GM12878 (cell line): Measurements from ENCODE around the gene RARG. TPM values are rescaled to one million over a fixed set of nuclear protein-coding genes. Genes with fewer than 3 reads are reported as not detected.

Source experiments
- ATF7 ChIP-seq: fragments of 450-650 bp; IDR thresholded peaks from 2 replicates; pipeline ENCODE4 v1.6.1; 2016; ENCODE audit warnings: low read depth, mild to moderate bottlenecking
- BACH1 ChIP-seq: fragments of 450-650 bp; IDR thresholded peaks from 2 replicates; pipeline ENCODE4 v1.6.1; 2017; ENCODE audit warnings: mild to moderate bottlenecking, borderline replicate concordance
- CHD2 ChIP-seq: IDR thresholded peaks from 2 replicates; pipeline ENCODE4 v1.6.1; 2011; ENCODE audit warnings: low read depth, low read length, improper control_type of control experiment, borderline replicate concordance
- ETV6 ChIP-seq, 2 experiments: fragments of 450-650 bp in 1 of 2; IDR thresholded peaks in 1 of 2; conservative IDR thresholded peaks in 1 of 2; 2 replicates each; pipeline ENCODE4 v1.6.1; 2014; ENCODE audit warnings: antibody characterized with exemption in 1 of 2, borderline replicate concordance in 1 of 2, low read depth in 1 of 2, mild to moderate bottlenecking in 1 of 2, moderate library complexity in 1 of 2
- FOXK2 ChIP-seq: fragments of 450-650 bp; IDR thresholded peaks from 2 replicates; pipeline ENCODE4 v1.6.1; 2017; ENCODE audit warnings: mild to moderate bottlenecking, moderate library complexity
- HDAC6 ChIP-seq: fragments of 200-600 bp; sonication (generic); IDR thresholded peaks from one replicate; pipeline ENCODE4 v1.8.0; 2017; ENCODE audit warnings: antibody characterized with exemption; ENCODE audit not compliant: unreplicated experiment
- KAT2A ChIP-seq: conservative IDR thresholded peaks from 2 replicates; pipeline ENCODE4 v1.6.1; 2011; ENCODE audit warnings: low read depth, low read length; ENCODE audit not compliant: control insufficient read depth
- MTA2 ChIP-seq: fragments of 450-650 bp; IDR thresholded peaks from 2 replicates; pipeline ENCODE4 v1.6.1; 2016; ENCODE audit warnings: low read depth, mild to moderate bottlenecking, moderate library complexity
- MYC ChIP-seq: IDR thresholded peaks from 2 replicates; pipeline ENCODE4 v1.6.1; 2011; ENCODE audit warnings: mild to moderate bottlenecking, low read length, moderate library complexity, inconsistent platforms; ENCODE audit not compliant: insufficient read depth, insufficient replicate concordance, insufficient read length, severe bottlenecking
- NBN ChIP-seq: fragments of 450-650 bp; IDR thresholded peaks from 2 replicates; pipeline ENCODE4 v1.6.1; 2016
- NFIC ChIP-seq: IDR thresholded peaks from 2 replicates; pipeline ENCODE4 v1.6.1; 2012; ENCODE audit warnings: low read depth, mild to moderate bottlenecking, inconsistent platforms, low read length, moderate library complexity
- NFXL1 ChIP-seq: fragments of 450-650 bp; IDR thresholded peaks from 2 replicates; pipeline ENCODE4 v1.6.1; 2017; ENCODE audit warnings: antibody characterized with exemption, mild to moderate bottlenecking, borderline replicate concordance
- NFYA ChIP-seq: IDR thresholded peaks from 2 replicates; pipeline ENCODE4 v1.6.1; 2011; ENCODE audit warnings: low read depth, mild to moderate bottlenecking, low read length, improper control_type of control experiment, borderline replicate concordance
- NR2F1 ChIP-seq: fragments of 450-650 bp; conservative IDR thresholded peaks from 2 replicates; pipeline ENCODE4 v1.6.1; 2017; ENCODE audit warnings: mild to moderate bottlenecking
- NRF1 ChIP-seq: conservative IDR thresholded peaks from 2 replicates; pipeline ENCODE4 v1.6.1; 2011; ENCODE audit warnings: mild to moderate bottlenecking, low read depth, low read length, improper control_type of control experiment
- PML ChIP-seq: IDR thresholded peaks from 2 replicates; pipeline ENCODE4 v1.6.1; 2012; ENCODE audit warnings: low read length, inconsistent platforms
- RB1 ChIP-seq: fragments of 450-650 bp; formaldehyde crosslinking; IDR thresholded peaks from 2 replicates; pipeline ENCODE4 v1.6.1; 2017; ENCODE audit warnings: mild to moderate bottlenecking, borderline replicate concordance
- RBBP5 ChIP-seq: fragments of 200-600 bp; sonication (generic); conservative IDR thresholded peaks from 2 replicates; pipeline ENCODE4 v1.6.1; 2016
- SIX5 ChIP-seq: IDR thresholded peaks from 2 replicates; pipeline ENCODE4 v1.6.1; 2011; ENCODE audit warnings: mild to moderate bottlenecking, low read depth, low read length, moderate library complexity; ENCODE audit not compliant: severe bottlenecking
- SMAD1 ChIP-seq: fragments of 450-650 bp; IDR thresholded peaks from 2 replicates; pipeline ENCODE4 v1.6.1; 2018; ENCODE audit warnings: mild to moderate bottlenecking, low read depth; ENCODE audit not compliant: partially characterized antibody
- SMC3 ChIP-seq: IDR thresholded peaks from 2 replicates; pipeline ENCODE4 v1.6.1; 2011; ENCODE audit warnings: low read length, improper control_type of control experiment, borderline replicate concordance
- SP1 ChIP-seq: IDR thresholded peaks from one replicate; pipeline ENCODE4 v1.6.1; 2011; ENCODE audit warnings: low read depth, low read length
- SPI1 ChIP-seq: IDR thresholded peaks from 2 replicates; pipeline ENCODE4 v1.6.1; 2011; ENCODE audit warnings: low read depth, mild to moderate bottlenecking, low read length, moderate library complexity, borderline replicate concordance; ENCODE audit not compliant: insufficient read depth
- STAT1 ChIP-seq: fragments of 450-650 bp; conservative IDR thresholded peaks from 2 replicates; pipeline ENCODE4 v1.6.1; 2014; ENCODE audit warnings: antibody characterized with exemption, mild to moderate bottlenecking
- STAT3 ChIP-seq: IDR thresholded peaks from 2 replicates; pipeline ENCODE4 v1.6.1; 2011; ENCODE audit warnings: low read depth, low read length, improper control_type of control experiment
- TCF3 ChIP-seq: IDR thresholded peaks from 2 replicates; pipeline ENCODE4 v1.6.1; 2012; ENCODE audit warnings: low read depth, mild to moderate bottlenecking, low read length, borderline replicate concordance; ENCODE audit not compliant: insufficient read depth
- YY1 ChIP-seq: IDR thresholded peaks from 2 replicates; pipeline ENCODE4 v1.6.1; 2011; ENCODE audit warnings: low read depth, mild to moderate bottlenecking, low read length
- ZNF622 ChIP-seq: fragments of 450-650 bp; IDR thresholded peaks from 2 replicates; pipeline ENCODE4 v1.6.1; 2017; ENCODE audit warnings: mild to moderate bottlenecking, inconsistent platforms
- polyA plus RNA-seq, 11 experiments: library from polyadenylated mRNA; depleted of rRNA in 4 of 11; unstranded in 6 of 11; stranded (reverse) in 5 of 11; fragments of >200 nt; fragmentation: Nextera tagmentation in 4 of 11; fragmentation: Illumina TruSeq in 1 of 11; extraction: Ambion mirVana in 4 of 11; extraction: Trizol in 1 of 11; gene quantifications; 1 replicate in 1 of 11; 2 replicates in 10 of 11; pipeline versions ENCODE4 v1.2.1 to v1.2.3, GENCODE V29; 2011 to 2016; ENCODE audit warnings: inconsistent platforms in 2 of 11, missing spikeins in 2 of 11, low read depth in 1 of 11
- total RNA-seq, 4 experiments: library from RNA; depleted of rRNA in 3 of 4; stranded (reverse); fragments of >200 nt in 3 of 4; fragmentation: Illumina TruSeq in 1 of 4; extraction: Trizol in 1 of 4; gene quantifications; 2 replicates each; pipeline versions ENCODE4 v1.2.1 to v1.2.3, GENCODE V29; 2013 to 2021
- TF ChIP-seq, protein P1 (sequence below): fragments of 450-650 bp; IDR thresholded peaks from 2 replicates; pipeline ENCODE4 v1.6.1; 2016; ENCODE audit warnings: mild to moderate bottlenecking
- TF ChIP-seq, protein P2 (sequence below): IDR thresholded peaks from 2 replicates; pipeline ENCODE4 v1.6.1; 2012; ENCODE audit warnings: low read depth, low read length, improper control_type of control experiment
- TF ChIP-seq, protein P3 (sequence below): fragments of 450-650 bp; IDR thresholded peaks from 2 replicates; pipeline ENCODE4 v1.6.1; 2014; ENCODE audit warnings: mild to moderate bottlenecking

The RARG gene
- total and polyA plus RNA-seq, 10 of the 15 experiments (the other 5 are each of a cell fraction or from before 2014, with no cell fraction given), result 0.27 to 8.1 (median 4.1) TPM

GRCh38 chr12:53205747-53206419 lies 26.1 kb downstream of the RARG start (continued):
- TF ChIP-seq, protein P1, sequence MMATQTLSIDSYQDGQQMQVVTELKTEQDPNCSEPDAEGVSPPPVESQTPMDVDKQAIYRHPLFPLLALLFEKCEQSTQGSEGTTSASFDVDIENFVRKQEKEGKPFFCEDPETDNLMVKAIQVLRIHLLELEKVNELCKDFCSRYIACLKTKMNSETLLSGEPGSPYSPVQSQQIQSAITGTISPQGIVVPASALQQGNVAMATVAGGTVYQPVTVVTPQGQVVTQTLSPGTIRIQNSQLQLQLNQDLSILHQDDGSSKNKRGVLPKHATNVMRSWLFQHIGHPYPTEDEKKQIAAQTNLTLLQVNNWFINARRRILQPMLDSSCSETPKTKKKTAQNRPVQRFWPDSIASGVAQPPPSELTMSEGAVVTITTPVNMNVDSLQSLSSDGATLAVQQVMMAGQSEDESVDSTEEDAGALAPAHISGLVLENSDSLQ, result no peak
- TF ChIP-seq BACH1, result 0 out of 2 replicates have a peak, but pooled peaks have one; percentile 46
- peak; percentile 88 for TF ChIP-seq YY1
- TF ChIP-seq FOXK2, result no peak
- no peak for TF ChIP-seq HDAC6
- TF ChIP-seq ETV6 (conservative IDR thresholded peaks at IDR 0.05 in 1 of 2, IDR thresholded peaks at IDR 0.05 in 1 of 2; ENCODE audit: borderline replicate concordance in 1 of 2, low read depth in 1 of 2), result peak in 1 of 2 experiments; percentile 80; a peak in 1 of 4 replicates
- TF ChIP-seq, protein P2, sequence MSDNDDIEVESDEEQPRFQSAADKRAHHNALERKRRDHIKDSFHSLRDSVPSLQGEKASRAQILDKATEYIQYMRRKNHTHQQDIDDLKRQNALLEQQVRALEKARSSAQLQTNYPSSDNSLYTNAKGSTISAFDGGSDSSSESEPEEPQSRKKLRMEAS, result no peak
- TF ChIP-seq RB1, result no peak
- TF ChIP-seq STAT1, result no peak
- TF ChIP-seq MYC, result no peak
- no peak for TF ChIP-seq NFXL1
- peak; percentile 80 for TF ChIP-seq NFIC
- TF ChIP-seq, protein P3, sequence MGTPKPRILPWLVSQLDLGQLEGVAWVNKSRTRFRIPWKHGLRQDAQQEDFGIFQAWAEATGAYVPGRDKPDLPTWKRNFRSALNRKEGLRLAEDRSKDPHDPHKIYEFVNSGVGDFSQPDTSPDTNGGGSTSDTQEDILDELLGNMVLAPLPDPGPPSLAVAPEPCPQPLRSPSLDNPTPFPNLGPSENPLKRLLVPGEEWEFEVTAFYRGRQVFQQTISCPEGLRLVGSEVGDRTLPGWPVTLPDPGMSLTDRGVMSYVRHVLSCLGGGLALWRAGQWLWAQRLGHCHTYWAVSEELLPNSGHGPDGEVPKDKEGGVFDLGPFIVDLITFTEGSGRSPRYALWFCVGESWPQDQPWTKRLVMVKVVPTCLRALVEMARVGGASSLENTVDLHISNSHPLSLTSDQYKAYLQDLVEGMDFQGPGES, result no peak
- TF ChIP-seq STAT3, result no peak
- TF ChIP-seq SP1, result peak; percentile 73
- TF ChIP-seq CHD2, result no peak
- TF ChIP-seq SPI1, result no peak
- no peak for TF ChIP-seq NFYA
- TF ChIP-seq SIX5, result no peak
- TF ChIP-seq PML, result peak; percentile 64; the same call in 1 of the 2 replicates
- TF ChIP-seq MTA2, result peak; percentile 40
- TF ChIP-seq SMC3, result no peak
- no peak for TF ChIP-seq KAT2A
- TF ChIP-seq RBBP5, result no peak
- no peak for TF ChIP-seq NRF1
- TF ChIP-seq SMAD1, result no peak
- no peak for TF ChIP-seq TCF3
- TF ChIP-seq ATF7, result peak; percentile 42; the same call in 1 of the 2 replicates
- no peak for TF ChIP-seq ZNF622
- TF ChIP-seq NR2F1, result peak; percentile 90
- TF ChIP-seq NBN, result peak; percentile 78
